Neural progenitor cell (in vitro differentiated cells): ENCODE data around the gene NAA35. TPM values are rescaled to one million over a fixed set of nuclear protein-coding genes. Genes with fewer than 3 reads are reported as not detected.
"Not testable (repeated sequence)": the region's sequence is repeated elsewhere in the genome, so short reads cannot be mapped to it uniquely, and the experiment has no call there.

Experiments
- DNase-seq: peaks from one replicate; pipeline ENCODE4 v3.0.0-alpha.2; 2016; ENCODE audit warnings: low spot score
- H2AFZ ChIP-seq: fragments of 200-600 bp; sonication (generic); replicated peaks from 2 replicates; pipeline ENCODE4 v1.6.1; 2016; ENCODE audit warnings: antibody characterized with exemption
- H3F3A ChIP-seq: fragments of 200-600 bp; sonication (generic); 2 replicates; pipeline ENCODE4 v1.6.1; 2016; ENCODE audit warnings: antibody characterized with exemption, low read depth
- H3K27ac ChIP-seq: fragments of 200-600 bp; sonication (generic); 2 replicates; pipeline ENCODE4 v1.5.1; 2016; ENCODE audit warnings: mild to moderate bottlenecking
- H3K27me3 ChIP-seq: fragments of 200-600 bp; sonication (generic); 2 replicates; pipeline ENCODE4 v1.6.1; 2016; ENCODE audit warnings: mild to moderate bottlenecking, moderate library complexity
- H3K36me3 ChIP-seq: fragments of 200-600 bp; sonication (generic); 2 replicates; pipeline ENCODE4 v1.5.1; 2016
- H3K4me1 ChIP-seq: fragments of 200-600 bp; sonication (generic); 2 replicates; pipeline ENCODE4 v1.6.1; 2016; ENCODE audit warnings: mixed run types
- H3K4me2 ChIP-seq: fragments of 200-600 bp; sonication (generic); 2 replicates; pipeline ENCODE4 v1.6.1; 2016
- H3K4me3 ChIP-seq: fragments of 200-600 bp; sonication (generic); 2 replicates; pipeline ENCODE4 v1.5.1; 2016
- H3K79me2 ChIP-seq: fragments of 200-600 bp; sonication (generic); 2 replicates; pipeline ENCODE4 v1.6.1; 2016; ENCODE audit warnings: low read depth
- H3K9ac ChIP-seq: fragments of 200-600 bp; sonication (generic); 2 replicates; pipeline ENCODE4 v1.6.1; 2016
- H3K9me3 ChIP-seq: fragments of 200-600 bp; sonication (generic); 2 replicates; pipeline ENCODE4 v1.5.1; 2016; ENCODE audit warnings: low read depth
- H4K20me1 ChIP-seq: fragments of 200-600 bp; sonication (generic); 2 replicates; pipeline ENCODE4 v1.6.1; 2016; ENCODE audit warnings: low read depth
- H3K27ac Mint-ChIP-seq: 3 replicates; pipeline ENCODE4 v1.8.0; 2021; ENCODE audit warnings: mixed read lengths
- H3K27me3 Mint-ChIP-seq: 2 replicates; pipeline ENCODE4 v1.8.0; 2022; ENCODE audit warnings: low read depth, mild to moderate bottlenecking, inconsistent platforms, moderate library complexity, mixed read lengths; ENCODE audit not compliant: insufficient read depth
- H3K36me3 Mint-ChIP-seq: 3 replicates; pipeline ENCODE4 v1.8.0; 2021; ENCODE audit warnings: mixed read lengths
- H3K4me1 Mint-ChIP-seq: 3 replicates; pipeline ENCODE4 v1.8.0; 2021; ENCODE audit warnings: mixed read lengths
- H3K4me3 Mint-ChIP-seq: 3 replicates; pipeline ENCODE4 v1.8.0; 2021; ENCODE audit warnings: mild to moderate bottlenecking, moderate library complexity, mixed read lengths
- H3K9me3 Mint-ChIP-seq: 3 replicates; pipeline ENCODE4 v1.8.0; 2020; ENCODE audit warnings: mixed read lengths
- EZH2 ChIP-seq: fragments of 200-600 bp; sonication (generic); IDR thresholded peaks from 2 replicates; pipeline ENCODE4 v1.6.1; 2017; ENCODE audit warnings: antibody characterized with exemption, mild to moderate bottlenecking, moderate library complexity
- EZH2phosphoT487 ChIP-seq: fragments of 200-600 bp; sonication (generic); IDR thresholded peaks from 2 replicates; pipeline ENCODE4 v1.6.1; 2017; ENCODE audit warnings: antibody characterized with exemption
- total RNA-seq: library from RNA; depleted of rRNA; stranded (reverse); fragments of >200 nt; gene quantifications from 2 replicates; pipeline ENCODE4 v1.2.3, GENCODE V29; 2015; ENCODE audit warnings: low replicate concordance
- TF ChIP-seq, protein P1 (sequence below): fragments of 200-600 bp; sonication (generic); IDR thresholded peaks from 2 replicates; pipeline ENCODE4 v1.5.1; 2017; ENCODE audit warnings: antibody characterized with exemption, mild to moderate bottlenecking

Gene NAA35
- total RNA-seq, 1 donor from 2014 or later, result 60.7 TPM

DNA sequence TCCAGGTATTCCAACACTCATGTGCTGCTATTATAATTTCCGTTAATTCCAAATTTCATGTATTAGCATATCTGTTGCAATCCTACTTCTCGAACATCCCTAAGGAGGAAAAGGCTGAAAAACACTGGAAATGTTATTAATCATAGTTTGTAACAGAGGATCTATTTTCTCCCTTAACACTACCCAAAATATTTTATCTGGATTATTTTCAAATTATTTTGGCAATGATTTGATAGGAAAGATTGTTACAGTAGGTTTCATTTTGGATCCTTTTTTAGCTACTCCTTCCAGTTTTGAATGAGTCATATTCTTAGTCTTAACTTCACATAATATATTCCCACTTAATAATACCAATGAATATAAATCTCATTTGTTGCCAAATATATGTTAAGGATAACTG is 13.9 kb upstream of the NAA35 start:
- Histone ChIP-seq H3K27ac (no peak overlapping the region), H4K20me1 (no peaks in the 10 kb centered on the region), H3K4me2 (no peak overlapping the region), H3K36me3 (no peaks in the 10 kb centered on the region), H3K27me3 (no peaks in the 10 kb centered on the region), H3K4me3 (no peak overlapping the region), H3K79me2 (no peaks in the 10 kb centered on the region), H2AFZ (no peak overlapping the region), H3K9ac (no peak overlapping the region), H3K9me3 (no peaks in the 10 kb centered on the region), H3K4me1 (no peaks in the 10 kb centered on the region), H3F3A (no peaks in the 10 kb centered on the region)
- no peak for TF ChIP-seq EZH2phosphoT487
- TF ChIP-seq EZH2, result no peak
- no peak overlapping the region for H3K27ac Mint-ChIP-seq
- no peaks in the 10 kb centered on the region for H3K36me3 Mint-ChIP-seq
- H3K9me3 Mint-ChIP-seq, result no peaks in the 10 kb centered on the region
- no peaks in the 10 kb centered on the region for H3K4me1 Mint-ChIP-seq
- H3K27me3 Mint-ChIP-seq, result no peaks in the 10 kb centered on the region
- no peak overlapping the region for H3K4me3 Mint-ChIP-seq
- no peak for DNase-seq

DNA sequence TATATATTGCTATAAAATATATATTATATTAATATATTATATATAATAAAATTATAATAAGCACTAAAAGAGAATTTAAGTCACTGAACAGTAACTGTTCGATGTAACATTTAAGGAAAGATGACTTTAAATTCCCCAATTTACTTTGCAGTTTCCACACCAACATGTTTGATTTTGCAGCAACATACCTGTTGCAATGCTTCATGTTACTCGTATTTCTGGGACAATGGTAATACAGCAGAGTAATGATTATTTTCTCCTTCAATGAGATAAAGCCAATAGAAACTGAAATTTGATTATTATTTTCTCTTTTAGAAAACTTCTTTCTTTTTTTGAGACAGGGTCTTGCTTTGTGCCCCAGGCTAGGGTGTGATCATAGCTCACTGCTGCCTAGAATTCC is 9.5 kb upstream of the NAA35 start:
- H3K9ac ChIP-seq, result no peak overlapping the region
- no peaks in the 10 kb centered on the region for H3K4me1 ChIP-seq
- H3K4me1 Mint-ChIP-seq, result no peaks in the 10 kb centered on the region
- H3K36me3 Mint-ChIP-seq, result no peaks in the 10 kb centered on the region
- no peak overlapping the region for H3K4me2 ChIP-seq
- H3F3A ChIP-seq, result no peaks in the 10 kb centered on the region
- no peak overlapping the region for H3K4me3 ChIP-seq
- no peak overlapping the region for H3K27ac ChIP-seq
- no peak overlapping the region for H2AFZ ChIP-seq
- no peak overlapping the region for H3K27ac Mint-ChIP-seq
- no peaks in the 10 kb centered on the region for H3K79me2 ChIP-seq
- no peaks in the 10 kb centered on the region for H3K36me3 ChIP-seq
- TF ChIP-seq, protein P1, sequence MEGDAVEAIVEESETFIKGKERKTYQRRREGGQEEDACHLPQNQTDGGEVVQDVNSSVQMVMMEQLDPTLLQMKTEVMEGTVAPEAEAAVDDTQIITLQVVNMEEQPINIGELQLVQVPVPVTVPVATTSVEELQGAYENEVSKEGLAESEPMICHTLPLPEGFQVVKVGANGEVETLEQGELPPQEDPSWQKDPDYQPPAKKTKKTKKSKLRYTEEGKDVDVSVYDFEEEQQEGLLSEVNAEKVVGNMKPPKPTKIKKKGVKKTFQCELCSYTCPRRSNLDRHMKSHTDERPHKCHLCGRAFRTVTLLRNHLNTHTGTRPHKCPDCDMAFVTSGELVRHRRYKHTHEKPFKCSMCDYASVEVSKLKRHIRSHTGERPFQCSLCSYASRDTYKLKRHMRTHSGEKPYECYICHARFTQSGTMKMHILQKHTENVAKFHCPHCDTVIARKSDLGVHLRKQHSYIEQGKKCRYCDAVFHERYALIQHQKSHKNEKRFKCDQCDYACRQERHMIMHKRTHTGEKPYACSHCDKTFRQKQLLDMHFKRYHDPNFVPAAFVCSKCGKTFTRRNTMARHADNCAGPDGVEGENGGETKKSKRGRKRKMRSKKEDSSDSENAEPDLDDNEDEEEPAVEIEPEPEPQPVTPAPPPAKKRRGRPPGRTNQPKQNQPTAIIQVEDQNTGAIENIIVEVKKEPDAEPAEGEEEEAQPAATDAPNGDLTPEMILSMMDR, result no peak
- TF ChIP-seq EZH2phosphoT487 (no peak), EZH2 (no peak)
- H3K9me3 Mint-ChIP-seq, result no peaks in the 10 kb centered on the region
- no peaks in the 10 kb centered on the region for H4K20me1 ChIP-seq
- H3K9me3 ChIP-seq, result no peaks in the 10 kb centered on the region
- H3K27me3 Mint-ChIP-seq, result peaks cover 3% of the 10 kb centered on the region
- H3K27me3 ChIP-seq, result no peaks in the 10 kb centered on the region
- H3K4me3 Mint-ChIP-seq, result no peak overlapping the region
- no peak for DNase-seq

- not testable (repeated sequence) for H3K27ac ChIP-seq, H3K9me3 Mint-ChIP-seq, H3F3A ChIP-seq, H3K9ac ChIP-seq, H3K9me3 ChIP-seq, H2AFZ ChIP-seq, H4K20me1 ChIP-seq, H3K4me1 Mint-ChIP-seq, H3K27me3 Mint-ChIP-seq, DNase-seq, H3K36me3 Mint-ChIP-seq, H3K4me3 ChIP-seq, H3K79me2 ChIP-seq, H3K4me3 Mint-ChIP-seq, H3K4me1 ChIP-seq, H3K4me2 ChIP-seq, H3K27me3 ChIP-seq, H3K27ac Mint-ChIP-seq, H3K36me3 ChIP-seq
Measured at GRCh38 chr9:85935950-85936349, 5.0 kb upstream of the NAA35 start.

DNA sequence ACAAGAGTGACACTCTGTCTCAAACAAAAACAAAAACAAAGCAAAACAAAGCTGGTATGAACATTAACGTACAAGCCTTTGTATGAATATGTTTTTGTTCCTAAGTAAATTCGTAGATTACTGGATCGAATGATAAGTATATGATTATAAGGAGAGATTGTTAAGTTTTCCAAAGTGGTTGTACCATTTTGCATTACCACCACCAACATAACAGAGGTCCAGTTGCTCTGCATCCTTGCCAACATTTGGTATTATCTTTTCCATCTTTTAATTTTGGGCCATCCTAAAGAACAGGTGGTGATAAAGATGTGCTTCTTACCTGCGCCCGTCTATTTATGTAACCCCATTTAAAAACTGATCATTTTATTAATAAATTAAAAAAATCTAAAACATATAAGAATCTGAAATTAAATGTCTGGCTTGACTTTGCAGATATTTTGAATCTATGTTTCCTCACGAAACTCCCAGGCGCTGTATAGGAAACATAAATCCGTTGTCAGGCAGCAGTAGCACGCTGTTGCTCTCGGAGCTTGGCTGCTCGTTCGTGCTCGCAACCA is 593 bp upstream of the NAA35 start:
- H3K27ac ChIP-seq, result peak overlapping the region; percentile 54
- H3K9ac ChIP-seq, result no peak overlapping the region
- H3K4me2 ChIP-seq, result peak overlapping the region; percentile 69
- Mint-ChIP-seq H3K9me3 (peaks cover 2% of the 10 kb centered on the region), H3K36me3 (peaks cover 10% of the 10 kb centered on the region), H3K27me3 (peaks cover 5% of the 10 kb centered on the region), H3K4me3 (peak overlapping the region; percentile 95), H3K27ac (peak overlapping the region; percentile 98), H3K4me1 (peaks cover 13% of the 10 kb centered on the region)
- H3K27me3 ChIP-seq, result no peaks in the 10 kb centered on the region
- TF ChIP-seq EZH2, result no peak
- no peaks in the 10 kb centered on the region for H3K36me3 ChIP-seq
- H3K4me1 ChIP-seq, result peaks cover 8% of the 10 kb centered on the region
- no peak for DNase-seq
- peaks cover 42% of the 10 kb centered on the region for H3K79me2 ChIP-seq
- H2AFZ ChIP-seq, result no peak overlapping the region
- H3K4me3 ChIP-seq, result peak overlapping the region; percentile 91
- H3K9me3 ChIP-seq, result no peaks in the 10 kb centered on the region
- peaks cover 19% of the 10 kb centered on the region for H3F3A ChIP-seq
- H4K20me1 ChIP-seq, result peaks cover 14% of the 10 kb centered on the region

DNA sequence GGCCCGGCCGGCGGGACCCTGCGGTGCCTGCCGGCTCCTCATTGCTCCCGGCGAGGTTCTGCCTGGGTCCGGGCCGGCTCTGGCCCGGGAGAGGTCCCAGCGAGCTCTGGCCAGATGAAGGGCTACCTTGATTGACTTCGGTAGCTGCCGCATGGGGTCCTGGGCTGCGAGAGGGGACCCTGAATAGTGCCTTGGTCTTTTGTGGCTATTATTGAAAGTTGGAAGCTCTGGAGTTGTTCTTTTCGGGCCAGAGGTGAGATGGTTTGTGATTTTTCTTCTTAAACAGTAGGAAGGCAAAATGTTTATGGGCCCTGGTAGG is 635 bp downstream of the NAA35 start:
- Histone ChIP-seq H3K36me3 (no peaks in the 10 kb centered on the region), H3K27ac (peak overlapping the region; percentile 74), H3K4me2 (peak overlapping the region; percentile 89), H3K9ac (peak overlapping the region; percentile 78), H3K4me3 (peak overlapping the region; percentile 91), H3K4me1 (peaks cover 8% of the 10 kb centered on the region), H3K9me3 (no peaks in the 10 kb centered on the region), H3K27me3 (no peaks in the 10 kb centered on the region), H4K20me1 (peaks cover 24% of the 10 kb centered on the region), H3F3A (peaks cover 19% of the 10 kb centered on the region), H3K79me2 (peaks cover 54% of the 10 kb centered on the region), H2AFZ (peak overlapping the region; percentile 71)
- peaks cover 2% of the 10 kb centered on the region for H3K9me3 Mint-ChIP-seq
- H3K27ac Mint-ChIP-seq, result peak overlapping the region; percentile 68
- H3K36me3 Mint-ChIP-seq, result peaks cover 14% of the 10 kb centered on the region
- peaks cover 13% of the 10 kb centered on the region for H3K4me1 Mint-ChIP-seq
- DNase-seq, result no peak
- TF ChIP-seq, protein P1, result no peak
- no peak for TF ChIP-seq EZH2
- H3K4me3 Mint-ChIP-seq, result peak overlapping the region; percentile 95
- H3K27me3 Mint-ChIP-seq, result peaks cover 2% of the 10 kb centered on the region
